DMS53 (cell line): Measurements from ENCODE around the gene IL1B.

ENCODE experiments used
- DNase-seq: peaks from one replicate; lab custom pipeline; 2025; lab: John Stamatoyannopoulos, UW

Gene IL1B

DNA sequence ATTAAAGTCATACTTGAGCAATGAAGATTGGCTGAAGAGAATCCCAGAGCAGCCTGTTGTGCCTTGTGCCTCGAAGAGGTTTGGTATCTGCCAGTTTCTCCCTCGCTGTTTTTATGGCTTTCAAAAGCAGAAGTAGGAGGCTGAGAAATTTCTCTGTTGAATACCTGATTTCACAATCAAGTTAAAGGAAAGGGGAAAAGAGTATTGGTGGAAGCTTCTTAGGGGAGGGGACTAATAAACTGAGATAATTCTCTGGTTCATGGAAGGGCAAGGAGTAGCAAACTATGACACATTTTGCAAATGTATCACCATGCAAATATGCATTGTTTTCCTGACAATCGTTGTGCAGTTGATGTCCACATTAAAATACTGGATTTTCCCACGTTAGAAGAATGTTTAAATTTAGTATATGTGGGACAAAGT, at the start of gene IL1B:
Gene IL1B, minus strand, starts transcription at position 85 of the 423 bp plus-strand sequence. CDS start 550 bp downstream, outside the sequence.
- no peak for DNase-seq

DNA sequence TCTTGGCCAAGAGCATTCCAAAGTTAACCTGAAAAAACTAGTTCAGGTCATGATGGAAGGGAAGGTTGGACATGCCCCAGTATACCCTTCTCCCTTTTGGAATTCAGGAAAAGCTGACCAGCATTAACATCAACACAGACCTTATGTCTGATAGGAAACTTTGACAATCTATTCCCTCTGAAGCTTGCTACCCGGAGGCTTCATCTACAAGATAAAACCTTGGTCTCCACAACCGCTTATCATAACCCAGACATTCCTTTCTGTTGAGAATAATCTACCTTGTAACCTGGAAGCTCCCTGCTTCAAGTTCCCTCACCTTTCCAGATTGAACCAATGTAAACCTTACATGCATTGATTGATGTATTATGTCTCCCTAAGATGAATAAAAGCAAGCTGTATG, 49.7 kb upstream of the IL1B start:
- no peak for DNase-seq

DNA sequence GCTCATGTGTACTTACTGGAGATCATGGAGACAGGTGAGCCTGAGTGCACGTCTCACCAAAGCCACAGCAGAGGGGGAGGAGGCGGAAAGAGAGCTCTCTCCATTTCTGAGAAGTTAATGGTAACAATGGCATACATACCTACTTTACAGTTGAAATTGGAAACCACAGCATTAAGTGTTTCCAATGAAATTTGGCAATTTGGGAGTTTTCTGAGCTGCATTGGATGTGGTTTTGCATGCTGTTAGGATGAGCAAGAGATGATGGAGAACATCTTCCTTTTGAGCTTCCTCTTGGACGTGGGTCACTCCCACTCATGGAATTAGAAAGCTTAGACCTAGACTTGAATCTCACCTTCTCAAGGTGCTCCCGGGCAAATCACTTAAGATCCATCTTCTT, 48.9 kb upstream of the IL1B start:
- peak; percentile 63 for DNase-seq

DNA sequence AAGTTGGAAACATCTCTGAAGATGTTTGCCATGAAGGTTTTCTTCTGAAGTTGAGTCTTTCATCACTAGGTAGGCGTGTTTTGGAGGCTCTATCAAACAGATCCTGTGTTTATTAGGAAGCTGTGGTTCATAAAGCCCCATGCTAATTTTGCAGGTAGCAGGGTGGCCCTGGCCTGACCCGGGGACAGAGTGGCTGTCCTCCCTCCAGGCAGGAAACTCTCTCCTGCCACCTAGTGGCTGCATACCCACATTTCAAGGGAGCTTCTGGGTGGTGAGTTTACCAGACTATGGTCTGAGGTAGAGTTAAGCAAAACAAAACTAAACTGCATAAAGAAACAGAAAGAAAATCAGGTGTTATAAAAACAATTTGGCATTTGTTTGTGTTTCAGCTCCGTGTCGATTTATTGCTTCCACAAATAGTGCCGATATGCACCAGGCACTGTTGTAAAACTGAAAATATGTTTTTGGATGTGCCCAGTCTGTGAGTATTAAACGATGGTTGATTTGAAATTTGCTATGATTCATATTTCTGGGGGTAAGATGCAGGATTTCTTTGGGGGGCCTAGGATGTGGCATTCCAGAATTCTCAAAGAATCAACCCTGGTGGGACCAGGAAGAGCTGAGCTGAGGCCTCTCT, 48.4 kb upstream of the IL1B start:
- peak; percentile 90 for DNase-seq

DNA sequence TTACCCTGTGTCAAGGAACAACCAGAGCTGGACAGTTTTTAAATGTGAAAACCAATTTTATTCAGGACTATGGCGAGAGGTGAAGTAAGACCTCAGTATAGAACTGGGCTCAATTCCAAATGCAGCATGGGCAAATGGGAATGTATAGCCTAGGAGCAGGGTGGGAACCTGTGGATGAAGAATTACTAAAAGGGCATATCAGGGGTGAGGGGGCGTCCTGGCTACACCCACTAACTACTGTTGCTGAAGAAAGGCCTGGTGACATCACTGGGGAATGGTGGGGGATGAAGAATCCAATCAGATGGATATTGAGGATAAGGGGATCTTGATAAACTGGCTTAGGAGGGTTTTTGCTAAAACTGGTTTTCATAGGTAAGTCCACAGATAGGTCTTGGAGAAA, 47.1 kb upstream of the IL1B start:
- DNase-seq, result no peak

DNA sequence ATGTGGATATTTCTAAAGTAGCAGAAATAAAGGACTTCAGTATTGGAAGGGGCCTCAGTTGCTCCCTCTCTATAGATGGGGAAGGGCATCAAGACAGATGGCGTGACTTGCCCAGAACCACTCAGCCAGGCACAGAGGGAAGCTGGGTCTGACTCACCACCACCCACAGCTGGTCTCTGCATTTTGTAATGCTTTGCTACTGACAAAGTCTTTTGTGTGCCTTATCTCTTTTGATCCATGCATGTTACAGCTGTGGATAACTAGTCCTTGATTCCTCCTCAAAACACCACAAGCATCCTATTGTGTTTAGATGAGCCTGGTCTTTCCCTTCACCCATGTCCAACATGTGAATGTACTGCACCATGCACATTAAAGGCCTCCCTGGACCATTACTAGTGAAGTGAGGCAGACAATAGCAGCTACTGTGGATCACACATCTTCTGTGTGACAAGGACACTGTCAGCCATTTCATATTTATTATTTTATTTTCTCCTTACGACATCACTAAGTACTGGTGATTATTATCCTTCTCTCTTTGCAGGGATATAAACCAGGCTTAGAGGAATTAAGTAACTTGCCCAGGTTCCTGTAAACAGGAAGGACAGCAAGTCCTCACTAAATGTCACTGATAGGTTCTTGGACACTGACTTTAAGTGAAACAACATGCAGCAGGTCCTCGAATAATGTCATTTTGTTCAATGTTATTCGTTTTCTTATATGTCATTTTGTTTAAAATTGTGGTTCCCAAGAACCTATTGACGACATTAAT, 44.8 kb upstream of the IL1B start:
- peak; percentile 72 for DNase-seq

DNA sequence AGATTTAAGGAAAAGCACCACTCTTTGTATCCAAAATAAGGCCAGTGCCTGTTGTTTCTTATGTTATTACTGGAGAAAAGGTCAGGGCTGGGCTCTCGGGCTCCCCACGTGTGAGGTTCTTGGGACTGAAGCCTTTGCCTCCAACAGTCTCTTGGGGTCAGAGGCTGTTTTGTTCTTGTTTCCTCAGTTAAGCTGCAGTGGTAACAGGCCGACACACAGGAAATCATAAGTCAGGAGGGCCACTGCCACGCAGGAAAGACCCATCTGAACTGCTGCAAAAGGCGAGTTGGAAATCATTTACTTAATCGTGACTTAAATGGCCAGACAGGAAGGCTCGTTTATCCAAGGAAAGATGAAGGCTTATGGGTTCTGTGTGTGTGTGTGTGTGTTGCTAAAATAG, 44.1 kb upstream of the IL1B start:
- no peak for DNase-seq

DNA sequence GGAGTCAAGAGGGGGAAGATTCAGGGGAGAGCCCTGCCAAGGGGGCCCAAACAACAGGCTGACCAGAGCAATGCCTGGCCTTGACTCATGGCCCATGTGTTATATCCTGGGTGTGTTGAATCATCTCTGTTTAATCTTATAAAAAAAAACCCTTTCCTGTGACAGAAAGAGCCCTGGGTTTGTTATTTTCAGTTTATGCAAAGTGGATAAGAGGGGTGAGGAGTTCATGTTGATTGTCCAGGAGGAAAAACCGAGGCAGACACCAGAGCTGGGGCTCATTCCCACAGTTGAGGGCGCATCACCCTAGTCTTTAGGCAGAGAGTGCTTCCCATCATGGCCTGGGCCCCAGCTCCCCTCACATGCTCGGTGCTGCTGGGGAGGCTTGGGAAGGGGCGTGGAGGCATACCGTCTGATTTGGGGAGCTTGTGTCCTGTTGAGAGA, 43.5 kb upstream of the IL1B start:
- no peak for DNase-seq

DNA sequence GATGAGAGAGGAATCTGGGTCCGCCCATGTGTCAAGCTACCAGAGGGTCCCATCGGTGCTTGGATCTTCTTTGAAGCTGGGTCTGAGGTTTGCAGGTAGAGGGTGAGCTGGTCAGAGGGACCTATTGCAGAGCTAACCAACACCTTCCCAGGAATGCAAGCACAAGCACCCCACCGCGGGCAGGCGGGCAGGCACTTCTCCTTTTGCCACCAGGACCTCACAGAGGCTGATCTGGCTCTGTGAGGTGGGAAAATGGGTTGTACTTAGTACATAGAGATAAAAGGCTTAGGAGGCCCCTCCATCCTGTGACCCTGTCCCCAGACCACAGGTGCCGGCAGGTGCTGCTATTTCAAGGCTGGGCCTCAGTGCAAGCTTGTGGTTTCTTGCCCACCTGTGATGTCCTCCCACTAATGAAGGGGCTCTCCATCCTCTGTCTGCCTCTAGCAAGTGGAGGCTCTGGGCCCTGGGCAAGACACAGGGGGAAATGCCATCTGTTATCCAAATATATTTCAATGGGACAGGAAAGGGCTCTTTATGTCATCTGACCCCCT, 43.0 kb upstream of the IL1B start:
- no peak for DNase-seq

DNA sequence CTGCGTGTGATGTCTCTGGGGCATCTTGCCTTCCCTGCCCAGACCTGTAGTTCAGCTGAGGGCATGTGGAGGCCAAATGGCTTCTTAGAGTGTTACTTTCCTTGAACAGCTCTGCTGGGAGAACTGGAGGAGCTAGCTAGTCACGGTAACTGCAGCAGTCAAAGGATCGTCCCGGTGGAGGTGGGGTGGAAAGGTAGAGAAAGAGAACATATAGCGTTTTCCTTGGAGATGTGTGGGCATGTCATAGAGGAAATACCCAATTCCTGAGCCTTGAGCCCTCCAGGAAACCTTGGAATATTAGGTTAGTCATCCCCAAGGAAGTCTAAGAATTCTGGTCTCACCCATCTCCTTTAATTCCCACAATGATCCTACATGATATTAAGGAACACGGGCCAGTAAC, 40.8 kb upstream of the IL1B start:
- no peak for DNase-seq

DNA sequence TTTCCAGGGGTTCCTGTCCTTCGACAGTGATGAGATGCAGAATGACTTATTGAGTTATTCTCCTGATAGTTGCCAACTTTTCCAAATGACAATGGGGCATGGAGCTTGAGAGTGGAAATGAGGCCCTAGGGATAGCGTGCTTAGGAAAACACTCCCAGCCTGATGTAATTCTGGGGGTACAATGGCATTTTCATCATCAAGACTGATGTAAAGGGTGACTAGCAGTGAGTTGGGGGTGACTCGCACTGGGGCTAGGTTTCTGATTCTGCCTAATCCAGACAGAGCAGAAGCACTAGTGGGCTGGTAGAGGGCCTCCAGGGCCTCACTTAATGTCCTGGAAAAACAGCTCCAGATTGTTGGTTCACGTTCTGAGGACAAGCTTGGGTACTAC, 40.4 kb upstream of the IL1B start:
- no peak for DNase-seq

DNA sequence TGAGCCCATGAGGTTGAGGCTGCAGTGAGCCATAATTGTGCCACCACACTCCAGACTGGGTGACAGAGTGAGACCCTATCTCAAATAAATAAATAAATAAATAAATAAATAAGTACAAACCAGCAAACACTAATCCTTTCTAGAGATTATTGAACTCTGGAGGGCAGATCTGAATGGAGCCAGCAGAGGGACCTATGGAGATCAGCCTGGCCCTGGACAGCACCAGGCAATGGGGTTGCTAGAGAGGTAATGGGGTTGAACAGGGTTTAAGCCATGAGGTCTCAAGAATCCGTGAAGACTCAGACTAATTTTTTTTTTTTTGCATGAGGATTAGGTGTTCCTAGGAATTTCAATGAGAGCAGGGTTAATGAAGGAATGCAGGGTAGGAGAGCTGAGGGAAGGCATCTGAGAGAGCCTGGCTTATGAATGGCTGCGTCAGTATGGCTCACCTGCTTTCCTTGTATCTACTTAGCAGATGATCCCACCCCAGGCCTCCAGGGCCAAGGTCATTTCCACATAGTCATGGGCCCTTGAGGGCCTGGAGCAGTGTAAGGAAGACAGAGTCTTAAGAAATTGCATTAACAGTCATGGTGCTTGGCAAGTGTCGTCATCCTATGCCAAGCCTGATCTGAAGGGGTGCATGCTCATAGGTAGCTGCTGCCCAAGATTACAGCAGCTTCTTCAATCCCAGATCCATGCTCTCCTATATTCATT, 39.8 kb upstream of the IL1B start:
- no peak for DNase-seq

DNA sequence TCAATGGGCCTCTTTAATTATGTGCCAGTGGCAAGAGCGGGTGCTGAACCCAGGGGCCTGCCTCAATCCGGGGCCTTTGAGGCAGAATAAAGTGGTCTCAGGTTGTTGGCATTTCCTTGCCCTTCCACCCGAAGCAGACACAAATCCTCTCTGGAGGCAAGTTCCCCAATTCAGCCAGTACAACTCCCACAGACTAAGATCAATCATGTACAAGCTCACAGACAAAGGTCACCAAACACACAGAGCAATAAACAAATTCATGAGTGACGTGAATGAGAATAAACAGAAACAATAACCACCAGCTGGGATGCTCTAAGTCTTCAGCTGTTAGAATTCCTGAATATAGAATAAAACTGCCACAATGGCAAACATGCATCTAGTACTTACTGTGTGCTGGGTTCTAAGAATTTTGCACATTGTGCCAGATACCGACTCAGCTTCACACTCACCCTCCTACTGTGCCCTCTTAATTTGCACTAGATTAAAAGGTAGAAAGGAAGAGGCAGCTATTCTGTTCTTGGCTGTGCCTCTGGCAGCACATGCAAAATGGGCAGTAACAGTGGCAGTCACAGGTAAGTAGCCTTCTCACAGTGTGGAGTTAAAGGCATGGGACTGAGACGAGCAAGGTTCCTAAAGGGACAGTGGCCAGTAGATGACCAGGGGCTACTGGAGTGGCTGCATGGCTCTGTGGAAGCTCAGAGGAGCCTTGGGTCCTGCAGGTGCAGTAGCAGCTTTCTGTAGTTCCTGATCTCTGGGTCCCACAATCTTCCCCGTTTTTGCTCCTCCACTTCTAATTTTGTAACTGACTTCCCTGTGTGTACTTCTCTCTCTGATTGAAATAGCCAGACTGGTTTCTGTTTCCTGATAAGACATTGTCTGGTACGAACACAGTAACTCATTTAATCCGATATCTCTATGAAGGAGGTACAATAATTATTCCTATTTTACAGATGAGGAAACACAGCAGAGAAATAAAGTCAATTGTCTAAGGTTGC, 34.6 kb upstream of the IL1B start:
- DNase-seq, result no peak

DNA sequence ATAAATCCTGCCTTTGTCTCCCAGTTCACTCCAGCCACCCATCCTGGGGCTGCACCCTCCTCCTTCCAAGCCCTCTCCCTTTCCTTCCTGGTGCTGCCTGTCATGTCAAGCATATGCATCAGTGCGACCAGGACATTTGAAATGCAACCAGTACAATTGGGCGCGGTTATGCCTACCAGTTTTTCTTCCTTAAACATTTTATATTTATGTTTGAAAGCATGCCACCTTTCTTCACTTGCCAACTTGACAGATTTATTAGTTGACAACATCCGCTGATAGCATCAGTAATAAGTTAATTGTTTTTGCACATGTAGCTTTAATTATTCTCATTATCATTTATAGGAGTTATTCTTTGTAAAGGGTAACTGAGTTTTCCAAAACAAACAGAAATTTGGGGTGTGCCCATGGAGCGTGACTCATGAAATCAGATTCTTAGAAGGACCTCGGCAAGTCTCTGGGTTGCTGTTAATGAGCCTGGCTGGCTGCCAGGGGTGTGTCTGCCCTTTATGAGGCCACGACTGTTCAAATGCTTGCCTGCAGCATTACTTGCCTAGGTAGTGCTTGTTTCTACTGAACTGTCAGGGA, 32.8 kb upstream of the IL1B start:
- peak; percentile 29 for DNase-seq

DNA sequence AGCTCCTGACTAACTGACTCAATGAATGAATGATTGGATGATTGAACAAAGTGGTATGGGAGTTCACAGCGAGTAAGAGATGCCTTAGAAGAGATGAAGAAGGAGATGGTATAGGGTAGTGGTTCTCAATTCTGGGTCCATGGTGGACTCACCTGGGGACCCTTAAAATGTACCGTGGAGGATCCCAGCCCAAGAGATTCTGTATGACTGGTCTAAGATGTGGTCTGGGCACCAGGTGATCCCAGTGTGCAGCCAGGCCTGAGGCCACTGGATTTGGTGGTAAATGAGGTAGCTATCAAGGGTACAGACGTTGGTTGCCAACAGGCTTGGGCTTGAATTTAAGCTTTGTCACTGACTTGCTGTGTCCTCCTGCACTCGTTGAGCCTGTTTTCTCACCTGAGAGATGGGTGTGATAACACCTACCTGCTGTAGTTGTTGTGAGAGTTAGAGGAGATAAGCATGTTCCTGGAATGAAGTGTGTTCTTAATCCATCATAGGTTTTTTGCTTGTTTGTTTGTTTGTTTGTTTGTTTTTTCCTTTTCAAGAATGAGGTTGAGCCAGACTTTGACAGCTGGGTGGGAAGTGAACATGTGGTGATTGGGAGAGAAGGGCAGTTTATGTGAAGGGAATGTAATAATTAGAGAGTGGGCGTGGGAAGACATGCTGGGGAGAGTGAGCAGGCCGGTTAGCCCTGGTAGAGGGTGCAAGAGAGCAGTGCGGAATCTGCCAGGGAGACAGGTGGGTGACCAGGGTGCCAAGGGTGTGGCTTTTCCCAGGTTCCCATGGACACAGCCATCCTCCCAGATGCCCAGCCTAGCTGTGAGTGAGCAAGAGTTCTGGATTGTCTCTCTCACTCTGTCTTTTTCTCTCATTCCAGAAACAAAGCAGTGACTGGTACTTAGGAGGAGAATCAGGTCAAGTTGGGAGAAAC, 31.4 kb upstream of the IL1B start:
- no peak for DNase-seq

DNA sequence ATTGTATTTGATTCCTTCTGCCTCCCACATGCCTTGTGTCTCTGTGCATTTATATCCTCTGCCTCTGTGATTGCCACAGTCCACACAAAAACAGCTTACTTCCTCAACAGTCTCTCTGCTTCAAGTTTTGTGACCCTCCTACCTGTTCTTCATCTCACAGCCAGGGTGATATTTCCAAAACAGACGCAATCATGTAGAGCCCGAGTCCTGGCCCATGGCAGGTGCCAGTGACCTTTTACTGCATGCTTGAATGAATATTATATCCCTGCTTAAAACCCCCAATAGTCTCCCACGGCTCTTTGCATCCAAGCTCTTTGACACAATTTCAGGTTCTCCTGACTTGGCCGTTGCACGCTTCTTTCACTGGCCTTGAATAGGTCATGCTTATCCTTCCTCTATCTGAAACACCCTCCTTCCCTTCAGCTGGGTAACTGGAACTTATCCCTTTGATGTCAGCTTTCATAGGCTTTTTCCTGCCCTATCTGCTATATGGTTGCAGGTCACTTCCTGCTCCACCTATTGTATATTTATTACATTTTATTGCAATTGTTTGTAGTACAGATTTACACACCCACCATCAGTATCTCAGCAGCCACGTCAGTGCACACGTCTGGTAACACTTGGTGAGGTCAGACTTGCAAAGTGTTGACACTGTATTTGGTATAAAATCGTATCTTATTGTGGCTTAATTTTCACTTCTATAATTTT, 29.7 kb upstream of the IL1B start:
- DNase-seq, result no peak

DNA sequence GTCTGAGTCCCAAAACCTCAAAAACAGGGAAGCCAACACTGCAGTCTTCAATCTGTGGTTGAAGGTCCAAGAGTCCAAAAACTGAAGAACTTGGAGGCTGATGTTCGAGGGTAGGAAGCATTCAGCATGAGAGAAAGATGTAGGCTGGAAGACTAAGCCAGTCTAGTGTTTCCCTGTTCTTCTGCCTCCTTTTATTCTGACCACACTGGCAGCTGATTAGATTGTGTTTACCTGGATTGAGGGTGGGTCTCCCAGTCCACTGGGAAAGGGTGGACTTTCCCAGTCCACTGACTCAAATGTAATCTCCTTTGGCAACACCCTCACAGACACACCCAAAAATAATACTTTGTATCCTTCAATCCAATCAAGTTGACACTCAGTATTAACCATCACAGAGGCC, 27.5 kb upstream of the IL1B start:
- no peak for DNase-seq

DNA sequence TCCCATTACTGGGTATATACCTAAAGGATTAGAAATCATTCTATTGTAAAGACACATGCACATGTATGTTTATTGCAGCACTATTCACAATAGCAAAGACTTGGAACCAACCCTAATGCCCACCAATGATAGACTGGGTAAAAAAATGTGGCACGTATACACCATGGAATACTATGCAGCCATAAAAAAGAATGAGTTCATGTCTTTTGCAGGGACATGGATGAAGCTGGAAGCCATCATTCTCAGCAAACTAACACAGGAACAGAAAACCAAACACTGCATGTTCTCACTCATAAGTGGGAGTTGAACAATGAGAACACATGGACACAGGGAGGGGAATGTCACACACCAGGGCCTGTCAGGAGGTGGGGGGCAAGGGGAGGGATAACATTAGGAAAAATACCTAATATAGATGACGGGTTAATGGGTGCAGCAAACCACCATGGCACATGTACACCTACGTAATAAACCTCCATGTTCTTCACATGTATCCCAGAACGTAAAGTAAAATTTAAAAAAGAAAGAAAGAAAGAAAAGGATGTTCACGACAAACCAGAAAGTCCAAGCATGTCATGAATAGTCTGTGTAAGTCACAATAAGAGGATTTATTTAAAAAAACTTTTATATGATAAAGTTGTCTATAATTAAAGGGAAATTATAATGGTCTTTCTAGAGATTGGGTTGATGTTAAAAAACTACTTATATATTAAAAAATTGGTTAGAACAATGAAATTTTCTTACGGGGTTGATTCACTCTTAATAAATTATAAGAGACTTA, 23.0 kb upstream of the IL1B start:
- peak; percentile 68 for DNase-seq

DNA sequence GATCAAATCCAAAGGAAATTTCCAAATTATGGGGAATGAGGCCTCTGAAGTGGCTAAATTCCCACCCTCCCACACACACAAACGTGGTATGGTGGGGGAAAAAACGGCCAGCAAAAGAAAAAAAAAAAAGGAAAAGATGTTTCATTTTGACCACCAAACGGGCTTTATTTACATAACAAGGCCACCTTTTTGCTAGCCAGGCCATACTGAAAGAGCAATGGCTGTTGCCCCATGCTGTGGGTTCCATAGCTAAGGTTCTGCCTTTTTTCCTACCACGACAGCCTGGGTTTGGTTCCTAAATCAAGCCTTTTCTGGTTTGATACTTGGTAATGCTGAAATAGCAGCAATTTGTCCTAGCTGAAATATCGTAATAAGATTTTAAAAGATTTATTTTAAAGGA, 14.0 kb upstream of the IL1B start:
- no peak for DNase-seq
